Trophoblast cell (in vitro differentiated cells and primary cell): Measurements from ENCODE around the gene ONECUT1.
A peak's percentile ranks its signal among the peaks of the same experiment; 100 is the strongest.

ENCODE experiments used
- DNase-seq, 2 donors: peaks; one replicate each; pipeline ENCODE4 v3.0.0-alpha.2; 2016
- H2AFZ ChIP-seq: 2 replicates; pipeline ENCODE4 v1.6.1; 2013; ENCODE audit warnings: low read length, moderate library complexity, mild to moderate bottlenecking; ENCODE audit not compliant: insufficient read depth, poor library complexity
- H2AK5ac ChIP-seq: 2 replicates; pipeline ENCODE4 v1.6.1; 2013; ENCODE audit warnings: mild to moderate bottlenecking, low read length
- H2BK120ac ChIP-seq: 2 replicates; pipeline ENCODE4 v1.6.1; 2013; ENCODE audit warnings: low read length, mild to moderate bottlenecking, moderate library complexity; ENCODE audit not compliant: insufficient read depth, poor library complexity
- H2BK12ac ChIP-seq: 2 replicates; pipeline ENCODE4 v1.6.1; 2013; ENCODE audit warnings: mild to moderate bottlenecking, low read length, moderate library complexity
- H2BK5ac ChIP-seq: 2 replicates; pipeline ENCODE4 v1.6.1; 2013; ENCODE audit warnings: low read length, low read depth, moderate library complexity, mild to moderate bottlenecking; ENCODE audit not compliant: poor library complexity
- H3K14ac ChIP-seq: 2 replicates; pipeline ENCODE4 v1.6.1; 2013; ENCODE audit warnings: mild to moderate bottlenecking, low read length
- H3K18ac ChIP-seq: 2 replicates; pipeline ENCODE4 v1.6.1; 2013; ENCODE audit warnings: mild to moderate bottlenecking, low read length
- H3K23ac ChIP-seq: 2 replicates; pipeline ENCODE4 v1.6.1; 2013; ENCODE audit warnings: low read length
- H3K27ac ChIP-seq: 2 replicates; pipeline ENCODE4 v1.5.1; 2013; ENCODE audit warnings: low read depth, mild to moderate bottlenecking, inconsistent platforms, low read length, moderate library complexity
- H3K27me3 ChIP-seq: 2 replicates; pipeline ENCODE4 v1.6.1; 2013; ENCODE audit warnings: inconsistent platforms, mild to moderate bottlenecking, low read length, moderate library complexity; ENCODE audit not compliant: insufficient read depth
- H3K36me3 ChIP-seq, 2 experiments: 1 replicate in 1 of 2; 2 replicates in 1 of 2; pipeline ENCODE4 v1.6.1; 2013; ENCODE audit warnings: low read length in 2 of 2, mild to moderate bottlenecking in 2 of 2, moderate library complexity in 1 of 2; ENCODE audit not compliant: insufficient read depth in 2 of 2, control insufficient read depth in 1 of 2
- H3K4ac ChIP-seq: 2 replicates; pipeline ENCODE4 v1.6.1; 2013; ENCODE audit warnings: low read depth, mild to moderate bottlenecking, low read length, moderate library complexity
- H3K4me1 ChIP-seq, 2 experiments: 1 replicate in 1 of 2; 2 replicates in 1 of 2; pipeline ENCODE4 v1.6.1; 2013; ENCODE audit warnings: low read length in 2 of 2, mild to moderate bottlenecking in 2 of 2, moderate library complexity in 1 of 2; ENCODE audit not compliant: insufficient read depth in 2 of 2, control insufficient read depth in 1 of 2
- H3K4me2 ChIP-seq: 2 replicates; pipeline ENCODE4 v1.6.1; 2013; ENCODE audit warnings: inconsistent platforms, mild to moderate bottlenecking, low read length, moderate library complexity
- H3K4me3 ChIP-seq: 2 replicates; pipeline ENCODE4 v1.5.1; 2013; ENCODE audit warnings: mild to moderate bottlenecking, low read depth, low read length, inconsistent platforms
- H3K79me1 ChIP-seq: one replicate; pipeline ENCODE4 v1.6.1; 2013; ENCODE audit warnings: low read length
- H3K79me2 ChIP-seq: 2 replicates; pipeline ENCODE4 v1.6.1; 2013; ENCODE audit warnings: low read length, mild to moderate bottlenecking; ENCODE audit not compliant: control insufficient read depth, insufficient read depth, poor library complexity
- H3K9ac ChIP-seq: 2 replicates; pipeline ENCODE4 v1.6.1; 2013; ENCODE audit warnings: mild to moderate bottlenecking, low read length
- H3K9me3 ChIP-seq: 2 replicates; pipeline ENCODE4 v1.6.1; 2013; ENCODE audit warnings: low read depth, mild to moderate bottlenecking, control low read depth, inconsistent platforms, low read length; ENCODE audit not compliant: insufficient read depth
- H4K12ac ChIP-seq: 2 replicates; pipeline ENCODE4 v1.6.1; 2013; ENCODE audit warnings: low read depth, mild to moderate bottlenecking, low read length, moderate library complexity
- H4K8ac ChIP-seq: 2 replicates; pipeline ENCODE4 v1.6.1; 2013; ENCODE audit warnings: low read depth, mild to moderate bottlenecking, low read length, moderate library complexity
- H4K91ac ChIP-seq: one replicate; pipeline ENCODE4 v1.6.1; 2013; ENCODE audit warnings: low read depth, mild to moderate bottlenecking, low read length, moderate library complexity
- WGBS: extraction: QIAGEN DNeasy Blood & Tissue Kit; methylation state at CpG from one replicate; pipeline ENCODE4 v1.1.7; 2013; ENCODE audit warnings: missing lambda C conversion rate; ENCODE audit not compliant: insufficient read length, insufficient coverage; ENCODE audit errors: extremely low coverage; 5-methylcytosine and 5-hydroxymethylcytosine counted together

ONECUT1 gene

GRCh38 chr15:52731732-52732470 is 58.2 kb downstream of the ONECUT1 start:
- no peak overlapping the region for H3K4me3 ChIP-seq
- H3K79me2 ChIP-seq, result no peaks in the 10 kb centered on the region
- H2BK120ac ChIP-seq, result no peak overlapping the region
- no peak overlapping the region for H4K91ac ChIP-seq
- H2AK5ac ChIP-seq, result no peak overlapping the region
- no peak overlapping the region for H3K14ac ChIP-seq
- H3K27ac ChIP-seq, result no peak overlapping the region
- H3K9ac ChIP-seq, result no peak overlapping the region
- H3K23ac ChIP-seq, result no peak overlapping the region
- no peaks in the 10 kb centered on the region for H3K27me3 ChIP-seq
- DNase-seq, result no peak
- H3K79me1 ChIP-seq, result no peaks in the 10 kb centered on the region
- H3K36me3 ChIP-seq, result no peaks in the 10 kb centered on the region
- WGBS, result no CpG with 5 or more reads among the region's 2 CpGs
- H4K8ac ChIP-seq, result no peak overlapping the region
- H2BK5ac ChIP-seq, result no peak overlapping the region
- no peaks in the 10 kb centered on the region for H3K4me1 ChIP-seq
- no peak overlapping the region for H3K4me2 ChIP-seq
- no peak overlapping the region for H3K4ac ChIP-seq
- no peak overlapping the region for H2BK12ac ChIP-seq
- no peak overlapping the region for H3K18ac ChIP-seq
- H3K9me3 ChIP-seq, result no peaks in the 10 kb centered on the region
- no peak overlapping the region for H2AFZ ChIP-seq
- H4K12ac ChIP-seq, result no peak overlapping the region

- Histone ChIP-seq H2BK120ac (no peak overlapping the region), H3K4me3 (no peak overlapping the region), H4K12ac (no peak overlapping the region), H2AK5ac (no peak overlapping the region), H2BK12ac (no peak overlapping the region), H3K27ac (no peak overlapping the region), H2BK5ac (no peak overlapping the region), H4K91ac (no peak overlapping the region), H2AFZ (no peak overlapping the region), H3K4ac (no peak overlapping the region), H3K27me3 (no peaks in the 10 kb centered on the region), H3K14ac (no peak overlapping the region), H3K18ac (no peak overlapping the region), H3K79me2 (no peaks in the 10 kb centered on the region), H3K9me3 (no peaks in the 10 kb centered on the region), H4K8ac (no peak overlapping the region), H3K79me1 (no peaks in the 10 kb centered on the region), H3K4me1 (no peaks in the 10 kb centered on the region), H3K23ac (no peak overlapping the region), H3K4me2 (no peak overlapping the region), H3K9ac (no peak overlapping the region), H3K36me3 (no peaks in the 10 kb centered on the region)
- no CpG with 5 or more reads among the region's 3 CpGs for WGBS
- no peak for DNase-seq
These were observed 59.1 kb downstream of the ONECUT1 start for GRCh38 chr15:52731004-52731403.

GRCh38 chr15:52730594-52730993 is 59.5 kb downstream of the ONECUT1 start:
- Histone ChIP-seq H2BK5ac (no peak overlapping the region), H3K36me3 (no peaks in the 10 kb centered on the region), H3K18ac (no peak overlapping the region), H4K8ac (no peak overlapping the region), H3K14ac (no peak overlapping the region), H2AFZ (no peak overlapping the region), H2AK5ac (no peak overlapping the region), H3K9ac (no peak overlapping the region), H3K4ac (no peak overlapping the region), H3K27me3 (no peaks in the 10 kb centered on the region), H3K23ac (no peak overlapping the region), H3K9me3 (no peaks in the 10 kb centered on the region), H2BK12ac (no peak overlapping the region), H3K4me3 (no peak overlapping the region), H3K79me2 (no peaks in the 10 kb centered on the region), H2BK120ac (no peak overlapping the region), H3K4me2 (no peak overlapping the region), H3K4me1 (no peaks in the 10 kb centered on the region), H3K27ac (no peak overlapping the region), H4K12ac (no peak overlapping the region), H3K79me1 (no peaks in the 10 kb centered on the region), H4K91ac (no peak overlapping the region)
- WGBS, result no CpG with 5 or more reads among the region's 7 CpGs
- no peak for DNase-seq

GRCh38 chr15:52730173-52730572 is 60.0 kb downstream of the ONECUT1 start:
- Histone ChIP-seq H3K4me1 (no peaks in the 10 kb centered on the region), H2AFZ (no peak overlapping the region), H4K91ac (no peak overlapping the region), H3K27ac (no peak overlapping the region), H3K79me1 (no peaks in the 10 kb centered on the region), H2BK5ac (no peak overlapping the region), H3K18ac (no peak overlapping the region), H3K4me2 (no peak overlapping the region), H3K14ac (no peak overlapping the region), H3K9me3 (no peaks in the 10 kb centered on the region), H2AK5ac (no peak overlapping the region), H2BK12ac (no peak overlapping the region), H3K9ac (no peak overlapping the region), H4K12ac (no peak overlapping the region), H3K4ac (no peak overlapping the region), H4K8ac (no peak overlapping the region), H3K79me2 (no peaks in the 10 kb centered on the region), H2BK120ac (no peak overlapping the region), H3K36me3 (no peaks in the 10 kb centered on the region), H3K23ac (no peak overlapping the region), H3K4me3 (no peak overlapping the region), H3K27me3 (no peaks in the 10 kb centered on the region)
- no CpG with 5 or more reads among the region's 4 CpGs for WGBS
- DNase-seq, result peak; percentile 28 to 68
